Tibial artery (tissue), 4 donors: ENCODE measurements around the gene OR4C16.

Experiments
- DNase-seq, 2 donors: peaks; one replicate each; pipeline ENCODE4 v3.0.0-alpha.2; 2019
- H3K27ac ChIP-seq, 2 donors: fragments of 200-600 bp; sonication (generic) in 1 of 2; 1 replicate in 1 of 2; 2 replicates in 1 of 2; pipeline ENCODE4 v1.5.1; 2018 to 2019; ENCODE audit warnings: mild to moderate bottlenecking in 1 of 2
- H3K27me3 ChIP-seq, 2 donors: fragments of 200-600 bp; sonication (generic) in 1 of 2; one replicate each; pipeline versions ENCODE4 v1.5.1 to v1.6.0; 2016 to 2019
- H3K36me3 ChIP-seq, 3 donors: fragments of 200-600 bp; sonication (generic) in 2 of 3; one replicate each; pipeline ENCODE4 v1.5.1; 2016 to 2019; ENCODE audit warnings: mild to moderate bottlenecking in 2 of 3
- H3K4me1 ChIP-seq, 4 donors: fragments of 200-600 bp; sonication (generic) in 2 of 4; 1 replicate in 3 of 4; 2 replicates in 1 of 4; pipeline ENCODE4 v1.5.1; 2016 to 2019
- H3K4me3 ChIP-seq, 2 donors: fragments of 200-600 bp; sonication (generic) in 1 of 2; 1 replicate in 1 of 2; 2 replicates in 1 of 2; pipeline ENCODE4 v1.5.1; 2018 to 2019; ENCODE audit warnings: mild to moderate bottlenecking in 2 of 2
- H3K9me3 ChIP-seq, 3 donors: fragments of 200-600 bp; sonication (generic) in 1 of 3; one replicate each; pipeline ENCODE4 v1.5.1; 2016 to 2019
- CTCF ChIP-seq, 2 experiments: fragments of 200-600 bp in 1 of 2; fragments of 450-650 bp in 1 of 2; IDR thresholded peaks; one replicate each; pipeline ENCODE4 v1.5.1; 2017 to 2019; ENCODE audit warnings: antibody characterized with exemption in 2 of 2, mild to moderate bottlenecking in 1 of 2, moderate library complexity in 1 of 2
- intact Hi-C: fragments of 100-400 bp; cut with DNase I; formaldehyde crosslinking; loops from one replicate; pipeline ENCODE4 v1.15.0; 2023; ENCODE audit warnings: low total_unique reads

The OR4C16 gene

GRCh38 chr11:55571828-55572227 is at the start of gene OR4C16:
Gene OR4C16 (plus strand): TSS chr11:55572128. CDS start chr11:55572128, 0 bp downstream.
- Histone ChIP-seq H3K4me3 (no peak within 1 kb of the TSS), H3K27me3 (no peaks in the 10 kb centered on the region), H3K36me3 (no peaks in the 10 kb centered on the region), H3K4me1 (no peaks in the 10 kb centered on the region), H3K9me3 (no peaks in the 10 kb centered on the region), H3K27ac (no peak within 1 kb of the TSS)
- no peak for TF ChIP-seq CTCF (IDR thresholded peaks at IDR 0.05)
- no peak for DNase-seq
- intact Hi-C loops, result no loop called here

- intact Hi-C loops, result no loop called here
- Histone ChIP-seq H3K27me3 (no peaks in the 10 kb centered on the region), H3K9me3 (no peaks in the 10 kb centered on the region), H3K4me1 (no peaks in the 10 kb centered on the region), H3K4me3 (no peak within 1 kb of the TSS), H3K36me3 (no peaks in the 10 kb centered on the region), H3K27ac (no peak within 1 kb of the TSS)
- TF ChIP-seq CTCF (IDR thresholded peaks at IDR 0.05), result no peak
- no peak for DNase-seq
Measured at GRCh38 chr11:55554169-55554568, 17.8 kb upstream of the OR4C16 start, which contains the start of gene OR4C15. Gene OR4C15 (plus strand): TSS chr11:55554469. CDS start chr11:55554469, 0 bp downstream.

GRCh38 chr11:55572548-55572947 is 620 bp downstream of the OR4C16 start:
- H3K36me3 ChIP-seq, result no peaks in the 10 kb centered on the region
- H3K4me3 ChIP-seq, result no peak overlapping the region
- H3K4me1 ChIP-seq, result no peaks in the 10 kb centered on the region
- no peak for TF ChIP-seq CTCF (IDR thresholded peaks at IDR 0.05)
- intact Hi-C loops, result no loop called here
- H3K27ac ChIP-seq, result no peak overlapping the region
- H3K9me3 ChIP-seq, result no peaks in the 10 kb centered on the region
- no peaks in the 10 kb centered on the region for H3K27me3 ChIP-seq
- DNase-seq, result no peak

GRCh38 chr11:55607545-55607944 is 35.6 kb downstream of the OR4C16 start, which contains the start of gene OR4C11:
Gene OR4C11 (minus strand): TSS chr11:55607645. CDS start chr11:55604373, 3,272 bp downstream.
- intact Hi-C loops, result no loop called here
- Histone ChIP-seq H3K4me3 (no peak within 1 kb of the TSS), H3K36me3 (no peaks in the 10 kb centered on the region), H3K9me3 (no peaks in the 10 kb centered on the region), H3K27ac (no peak within 1 kb of the TSS), H3K4me1 (no peaks in the 10 kb centered on the region), H3K27me3 (no peaks in the 10 kb centered on the region)
- no peak for DNase-seq
- TF ChIP-seq CTCF (IDR thresholded peaks at IDR 0.05), result no peak
